HG03064 (cell line): Measurements from ENCODE around the gene USP47.

Experiments used
- ATAC-seq: cut with Tn5 transposase; IDR thresholded peaks from one replicate; pipeline ENCODE4 v1.9.1; 2021; ENCODE audit warnings: low read depth; ENCODE audit not compliant: unreplicated experiment

The USP47 gene

GRCh38 chr11:11841723-11842420 is at the start of gene USP47:
TSS of gene USP47 (plus strand) at chr11:11841972. CDS start at chr11:11842186, 214 bp downstream.
- ATAC-seq = peak; percentile 81

- ATAC-seq = no peak
Observed at GRCh38 chr11:11793073-11793472, 48.7 kb upstream of the USP47 start.

GRCh38 chr11:11798586-11799438 is 43.0 kb upstream of the USP47 start:
- ATAC-seq = no peak

- ATAC-seq = no peak
Observed at GRCh38 chr11:11805228-11805627, 36.5 kb upstream of the USP47 start.

- no peak for ATAC-seq
Observed at GRCh38 chr11:11806074-11806473, 35.7 kb upstream of the USP47 start.

GRCh38 chr11:11806586-11806985 is 35.2 kb upstream of the USP47 start:
- ATAC-seq = no peak

GRCh38 chr11:11807811-11808782 is 33.7 kb upstream of the USP47 start:
- no peak for ATAC-seq

- no peak for ATAC-seq
Observed at GRCh38 chr11:11808992-11809615, 32.7 kb upstream of the USP47 start.

GRCh38 chr11:11810764-11811726 is 30.7 kb upstream of the USP47 start:
- ATAC-seq = no peak

- no peak for ATAC-seq
Observed at GRCh38 chr11:11813288-11813962, 28.3 kb upstream of the USP47 start.

- ATAC-seq = no peak
Observed at GRCh38 chr11:11814614-11815452, 26.9 kb upstream of the USP47 start.

- no peak for ATAC-seq
Observed at GRCh38 chr11:11816511-11817314, 25.1 kb upstream of the USP47 start.

GRCh38 chr11:11817957-11818356 is 23.8 kb upstream of the USP47 start:
- ATAC-seq = no peak

GRCh38 chr11:11818529-11819121 is 23.1 kb upstream of the USP47 start:
- no peak for ATAC-seq

GRCh38 chr11:11821899-11822298 is 19.9 kb upstream of the USP47 start:
- ATAC-seq = no peak

GRCh38 chr11:11822946-11823345 is 18.8 kb upstream of the USP47 start:
- no peak for ATAC-seq
